ENCODE measurements around the gene CES4A. TPM values are rescaled to one million over a fixed set of nuclear protein-coding genes. Genes with fewer than 3 reads are reported as not detected.

CES4A gene
- total RNA-seq, 1 donor from 2014 or later: 1.1 TPM

DNA sequence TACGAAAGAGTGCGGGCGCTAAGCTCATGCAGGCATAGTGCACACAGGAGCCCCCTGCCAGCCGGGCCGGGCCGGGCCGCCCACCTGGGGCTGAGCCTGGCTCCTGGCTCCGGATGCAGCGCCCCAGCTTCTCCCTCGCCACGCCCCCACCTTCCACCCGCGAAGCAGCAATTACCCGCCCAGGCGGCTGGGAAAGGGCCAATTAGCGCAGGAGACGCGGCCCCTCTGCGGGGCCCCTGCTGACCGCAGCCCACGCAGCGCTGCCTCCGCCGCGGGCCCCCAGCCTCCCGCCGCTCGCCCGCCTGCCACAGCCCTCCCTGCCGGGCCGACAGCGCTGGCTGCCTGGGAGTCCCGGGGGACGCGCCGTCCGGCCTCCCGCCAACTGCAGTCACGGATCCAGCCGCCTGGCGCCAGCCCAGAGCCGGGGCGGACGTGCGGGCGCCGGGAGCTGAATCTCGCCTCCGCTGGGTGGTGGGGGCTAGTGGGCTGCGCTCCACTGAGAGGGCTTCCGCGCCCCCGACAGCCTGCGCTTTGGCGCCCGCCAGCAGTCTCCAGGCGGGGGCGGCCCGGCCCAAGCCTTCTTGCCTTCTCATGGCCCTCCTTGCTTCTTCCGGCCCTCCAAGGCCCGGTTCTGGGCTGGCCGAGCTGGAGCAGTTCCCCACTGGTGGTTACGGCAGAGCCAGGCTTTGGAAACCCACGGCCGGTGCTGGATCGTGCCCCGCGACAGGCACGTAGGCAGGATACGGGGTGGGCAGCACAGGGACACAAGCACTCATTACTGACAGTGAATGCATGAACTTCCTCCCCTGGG, 25.6 kb downstream of the CES4A start:
- FAIRE-seq (no peak), DNase-seq (ENCODE audit: low read depth) (peak; percentile 12)
- TF ChIP-seq, protein P1, sequence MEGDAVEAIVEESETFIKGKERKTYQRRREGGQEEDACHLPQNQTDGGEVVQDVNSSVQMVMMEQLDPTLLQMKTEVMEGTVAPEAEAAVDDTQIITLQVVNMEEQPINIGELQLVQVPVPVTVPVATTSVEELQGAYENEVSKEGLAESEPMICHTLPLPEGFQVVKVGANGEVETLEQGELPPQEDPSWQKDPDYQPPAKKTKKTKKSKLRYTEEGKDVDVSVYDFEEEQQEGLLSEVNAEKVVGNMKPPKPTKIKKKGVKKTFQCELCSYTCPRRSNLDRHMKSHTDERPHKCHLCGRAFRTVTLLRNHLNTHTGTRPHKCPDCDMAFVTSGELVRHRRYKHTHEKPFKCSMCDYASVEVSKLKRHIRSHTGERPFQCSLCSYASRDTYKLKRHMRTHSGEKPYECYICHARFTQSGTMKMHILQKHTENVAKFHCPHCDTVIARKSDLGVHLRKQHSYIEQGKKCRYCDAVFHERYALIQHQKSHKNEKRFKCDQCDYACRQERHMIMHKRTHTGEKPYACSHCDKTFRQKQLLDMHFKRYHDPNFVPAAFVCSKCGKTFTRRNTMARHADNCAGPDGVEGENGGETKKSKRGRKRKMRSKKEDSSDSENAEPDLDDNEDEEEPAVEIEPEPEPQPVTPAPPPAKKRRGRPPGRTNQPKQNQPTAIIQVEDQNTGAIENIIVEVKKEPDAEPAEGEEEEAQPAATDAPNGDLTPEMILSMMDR (IDR thresholded peaks at IDR 0.05; ENCODE audit: insufficient read depth, low read length, severe bottlenecking): peak; percentile 9
- Histone ChIP-seq H3K27me3 (ENCODE audit: control insufficient read depth, insufficient read depth, low read length) (peaks cover 7% of the 10 kb centered on the region), H3K36me3 (ENCODE audit: control insufficient read depth, insufficient read depth, low read length) (no peaks in the 10 kb centered on the region), H3K4me3 (ENCODE audit: low read depth, low read length) (peak overlapping the region; percentile 30)

- H3K36me3 ChIP-seq (ENCODE audit: control insufficient read depth, insufficient read depth, low read length): no peaks in the 10 kb centered on the region
- TF ChIP-seq, protein P1 (IDR thresholded peaks at IDR 0.05; ENCODE audit: insufficient read depth, low read length, severe bottlenecking): no peak
- H3K27me3 ChIP-seq (ENCODE audit: control insufficient read depth, insufficient read depth, low read length): peaks cover 7% of the 10 kb centered on the region
- DNase-seq (ENCODE audit: low read depth) (no peak), FAIRE-seq (no peak)
- no peak overlapping the region for H3K4me3 ChIP-seq (ENCODE audit: low read depth, low read length)
These were observed 26.4 kb downstream of the CES4A start for GRCh38 chr16:67014634-67015312.

DNA sequence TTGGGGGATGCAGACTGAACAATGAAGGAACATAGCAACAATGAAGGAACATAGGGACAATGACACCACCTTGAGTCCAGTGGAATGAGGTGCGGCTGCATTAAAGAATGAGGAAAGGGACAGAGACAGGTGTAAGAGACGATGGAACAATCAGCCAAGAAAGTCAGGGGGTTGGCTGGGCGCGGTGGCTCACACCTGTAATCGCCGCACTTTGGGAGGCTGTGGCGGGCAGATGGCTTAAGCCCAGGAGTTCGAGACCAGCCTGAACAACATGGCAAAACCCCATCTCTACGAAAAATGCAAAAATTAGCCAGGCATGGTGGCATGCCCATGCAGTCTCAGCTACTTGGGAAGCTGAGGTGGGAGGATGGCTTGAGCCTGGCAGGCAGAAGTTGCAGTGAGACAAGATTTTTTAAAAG, 26.9 kb downstream of the CES4A start:
- FAIRE-seq (peak; percentile 95), DNase-seq (ENCODE audit: low read depth) (no peak)
- Histone ChIP-seq H3K36me3 (ENCODE audit: control insufficient read depth, insufficient read depth, low read length) (no peaks in the 10 kb centered on the region), H3K4me3 (ENCODE audit: low read depth, low read length) (no peak overlapping the region), H3K27me3 (ENCODE audit: control insufficient read depth, insufficient read depth, low read length) (peaks cover 7% of the 10 kb centered on the region)
- TF ChIP-seq, protein P1 (IDR thresholded peaks at IDR 0.05; ENCODE audit: insufficient read depth, low read length, severe bottlenecking): no peak

DNA sequence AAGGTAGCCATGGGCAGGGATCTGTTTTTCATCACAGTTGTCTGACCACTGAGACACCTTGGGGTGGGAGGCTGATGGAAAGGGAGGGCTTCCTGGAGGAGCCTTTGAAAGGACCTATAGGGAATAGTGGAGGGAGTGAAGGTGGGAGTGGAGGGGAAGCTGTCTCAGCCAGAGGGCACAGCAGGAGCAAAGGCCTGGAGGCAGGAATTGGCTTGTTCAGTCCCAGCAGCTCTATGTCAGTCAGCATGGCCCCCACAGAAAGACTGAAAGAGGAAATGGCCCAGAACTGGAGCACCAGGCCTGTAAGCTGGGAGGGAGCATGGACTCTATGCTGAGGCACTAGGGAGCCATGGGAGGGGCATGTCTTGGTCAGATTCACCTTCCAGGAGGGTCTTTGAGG, 27.8 kb downstream of the CES4A start:
- no peaks in the 10 kb centered on the region for H3K36me3 ChIP-seq (ENCODE audit: control insufficient read depth, insufficient read depth, low read length)
- no peak for FAIRE-seq
- TF ChIP-seq, protein P1 (IDR thresholded peaks at IDR 0.05; ENCODE audit: insufficient read depth, low read length, severe bottlenecking): no peak
- peaks cover 7% of the 10 kb centered on the region for H3K27me3 ChIP-seq (ENCODE audit: control insufficient read depth, insufficient read depth, low read length)
- no peak overlapping the region for H3K4me3 ChIP-seq (ENCODE audit: low read depth, low read length)
- no peak for DNase-seq (ENCODE audit: low read depth)

- TF ChIP-seq, protein P1 (IDR thresholded peaks at IDR 0.05; ENCODE audit: insufficient read depth, low read length, severe bottlenecking): no peak
- FAIRE-seq (peak; percentile 40), DNase-seq (ENCODE audit: low read depth) (peak; percentile 8)
These were observed 28.5 kb downstream of the CES4A start for GRCh38 chr16:67016681-67017420.

More at GRCh38 chr16:67016681-67017420, 28.5 kb downstream of the CES4A start:
- Histone ChIP-seq H3K36me3 (ENCODE audit: control insufficient read depth, insufficient read depth, low read length) (no peaks in the 10 kb centered on the region), H3K4me3 (ENCODE audit: low read depth, low read length) (no peak overlapping the region), H3K27me3 (ENCODE audit: control insufficient read depth, insufficient read depth, low read length) (peaks cover 7% of the 10 kb centered on the region)

All from bronchial epithelial cell (primary cell).